Measurements from ENCODE around the gene THPO. TPM values are rescaled to one million over a fixed set of nuclear protein-coding genes. Genes with fewer than 3 reads are reported as not detected.

Gene THPO
- polyA plus RNA-seq, 1 donor (not counting 4 experiments of a cell fraction or from before 2014, with no cell fraction given), result not detected

DNA sequence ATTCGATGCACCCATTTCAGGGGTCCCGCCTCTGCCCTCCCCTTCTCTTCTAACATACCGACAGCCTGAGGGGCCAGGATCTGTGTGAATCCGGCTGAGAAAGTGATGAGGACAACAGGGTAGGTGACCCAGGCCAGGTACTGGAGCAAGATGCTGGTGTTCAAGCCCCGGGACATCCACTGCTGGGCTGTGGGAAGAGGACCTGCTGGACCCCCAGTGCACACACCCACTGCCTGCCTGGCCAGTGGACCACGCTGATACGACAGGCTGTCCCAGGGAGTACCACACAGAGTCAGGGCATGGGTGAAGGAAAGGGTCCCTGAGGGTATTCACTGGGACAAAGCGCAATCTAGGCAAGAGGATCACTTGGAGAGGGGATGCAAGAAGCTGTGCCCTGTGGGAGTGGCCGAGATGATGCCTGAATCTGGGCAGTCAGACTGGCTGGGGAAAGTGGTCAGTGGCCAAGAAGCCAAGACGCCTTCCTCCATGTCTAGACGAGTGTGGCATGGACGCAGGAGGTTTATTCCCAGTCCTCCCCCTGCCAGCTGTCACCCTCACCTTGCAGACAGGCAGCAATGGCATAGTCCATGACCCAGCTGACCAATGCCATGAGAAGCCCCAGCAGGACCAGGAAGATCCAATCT is 19.8 kb downstream of the THPO start:
- dilution Hi-C loops (cut with MboI; ENCODE audit: extremely low pct_ligation_motif_present, low sequenced_read_pairs), result no loop called here
- no peak overlapping the region for H3K4me3 ChIP-seq (ENCODE audit: control insufficient read depth in 2 of 3, extremely low read depth in 1 of 3, insufficient read depth in 2 of 3, low read depth in 1 of 3, low read length in 3 of 3)
- TF ChIP-seq, protein P1, sequence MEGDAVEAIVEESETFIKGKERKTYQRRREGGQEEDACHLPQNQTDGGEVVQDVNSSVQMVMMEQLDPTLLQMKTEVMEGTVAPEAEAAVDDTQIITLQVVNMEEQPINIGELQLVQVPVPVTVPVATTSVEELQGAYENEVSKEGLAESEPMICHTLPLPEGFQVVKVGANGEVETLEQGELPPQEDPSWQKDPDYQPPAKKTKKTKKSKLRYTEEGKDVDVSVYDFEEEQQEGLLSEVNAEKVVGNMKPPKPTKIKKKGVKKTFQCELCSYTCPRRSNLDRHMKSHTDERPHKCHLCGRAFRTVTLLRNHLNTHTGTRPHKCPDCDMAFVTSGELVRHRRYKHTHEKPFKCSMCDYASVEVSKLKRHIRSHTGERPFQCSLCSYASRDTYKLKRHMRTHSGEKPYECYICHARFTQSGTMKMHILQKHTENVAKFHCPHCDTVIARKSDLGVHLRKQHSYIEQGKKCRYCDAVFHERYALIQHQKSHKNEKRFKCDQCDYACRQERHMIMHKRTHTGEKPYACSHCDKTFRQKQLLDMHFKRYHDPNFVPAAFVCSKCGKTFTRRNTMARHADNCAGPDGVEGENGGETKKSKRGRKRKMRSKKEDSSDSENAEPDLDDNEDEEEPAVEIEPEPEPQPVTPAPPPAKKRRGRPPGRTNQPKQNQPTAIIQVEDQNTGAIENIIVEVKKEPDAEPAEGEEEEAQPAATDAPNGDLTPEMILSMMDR (optimal IDR thresholded peaks at IDR 0.05 in 1 of 3, IDR thresholded peaks at IDR 0.05 in 1 of 3, conservative IDR thresholded peaks at IDR 0.05 in 1 of 3; ENCODE audit: extremely low read depth in 1 of 3, insufficient read depth in 2 of 3, low read length in 3 of 3), result no peak
- no peak for TF ChIP-seq EZH2 (IDR thresholded peaks at IDR 0.05; ENCODE audit: low read length)
- no peak overlapping the region for H2AFZ ChIP-seq (ENCODE audit: control insufficient read depth, low read length)
- peaks cover 2% of the 10 kb centered on the region for H3K79me2 ChIP-seq (ENCODE audit: control insufficient read depth, insufficient read depth, low read length)
- no peaks in the 10 kb centered on the region for H3K9me1 ChIP-seq (ENCODE audit: control insufficient read depth, extremely low read depth, insufficient read depth, low read length)
- H3K27me3 ChIP-seq (ENCODE audit: control insufficient read depth, extremely low read depth, insufficient read depth, low read length), result no peaks in the 10 kb centered on the region
- no peak overlapping the region for H3K4me2 ChIP-seq (ENCODE audit: control insufficient read depth, extremely low read depth, insufficient read depth, low read depth, low read length)
- peaks cover 9% of the 10 kb centered on the region for H3K4me1 ChIP-seq (ENCODE audit: control insufficient read depth, extremely low read depth, insufficient read depth, low read length)
- H4K20me1 ChIP-seq (ENCODE audit: control insufficient read depth, extremely low read depth, insufficient read depth, low read length), result no peaks in the 10 kb centered on the region
- H3K27ac ChIP-seq (ENCODE audit: control insufficient read depth, insufficient read depth, low read length), result no peak overlapping the region
- DNase-seq (ENCODE audit: low read depth, low spot score) (no peak), FAIRE-seq (no peak)
- no peaks in the 10 kb centered on the region for H3K9me3 ChIP-seq (ENCODE audit: control insufficient read depth, low read depth, low read length)
- peaks cover 3 to 9% of the 10 kb centered on the region in 2 experiments for H3K36me3 ChIP-seq (ENCODE audit: control insufficient read depth in 2 of 2, extremely low read depth in 1 of 2, insufficient read depth in 2 of 2, low read length in 2 of 2)
- no peak overlapping the region for H3K9ac ChIP-seq (ENCODE audit: control insufficient read depth, extremely low read depth, insufficient read depth, low read length)

DNA sequence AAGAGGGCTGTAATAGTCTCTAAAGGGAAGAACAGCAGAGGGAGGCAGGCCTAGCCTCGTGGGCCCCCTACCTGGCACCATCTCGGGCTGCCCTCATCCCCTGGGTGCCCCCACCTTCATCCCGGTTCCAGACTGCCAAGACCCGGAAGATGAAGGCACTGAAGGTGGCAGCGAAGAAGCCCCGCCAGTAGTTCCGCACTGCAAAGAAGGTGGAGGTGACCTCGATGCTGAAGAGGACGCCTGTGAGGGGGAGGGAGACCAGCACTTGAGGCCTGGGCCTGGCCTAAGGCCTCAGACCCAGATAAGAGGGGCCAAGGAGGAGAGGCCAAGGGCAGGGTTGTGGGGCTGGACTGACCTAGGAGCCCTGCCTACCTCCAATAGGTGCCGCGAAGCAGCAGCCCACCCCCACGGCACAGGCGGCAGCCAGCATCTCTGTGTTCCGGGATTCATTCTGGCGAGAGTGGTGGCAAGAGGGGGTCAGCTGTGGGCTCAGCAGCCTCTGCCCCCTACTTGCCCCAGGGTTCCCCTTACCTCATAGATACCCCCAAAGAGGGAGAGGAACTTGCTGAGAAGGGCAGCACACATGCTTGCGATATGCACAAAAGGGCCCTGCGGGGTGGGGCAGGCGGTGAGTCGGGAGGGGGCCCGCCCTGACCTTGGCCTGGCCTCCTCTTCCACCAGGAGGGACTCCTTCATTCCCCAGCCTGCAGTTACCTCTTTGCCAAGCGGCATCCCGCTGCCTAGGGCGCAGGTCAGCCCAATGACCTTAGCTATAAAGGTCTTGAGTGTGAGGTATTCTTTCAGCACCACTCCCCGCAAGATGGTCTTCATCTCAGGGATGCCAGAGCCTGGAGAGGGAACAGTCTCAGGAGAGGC is 20.5 kb downstream of the THPO start:
- no peak overlapping the region for H3K4me3 ChIP-seq (ENCODE audit: control insufficient read depth in 2 of 3, extremely low read depth in 1 of 3, insufficient read depth in 2 of 3, low read depth in 1 of 3, low read length in 3 of 3)
- no peak for DNase-seq (ENCODE audit: low read depth, low spot score)
- peaks cover 9% of the 10 kb centered on the region for H3K4me1 ChIP-seq (ENCODE audit: control insufficient read depth, extremely low read depth, insufficient read depth, low read length)
- no peak overlapping the region for H2AFZ ChIP-seq (ENCODE audit: control insufficient read depth, low read length)
- H3K27me3 ChIP-seq (ENCODE audit: control insufficient read depth, extremely low read depth, insufficient read depth, low read length), result no peaks in the 10 kb centered on the region
- no peak for TF ChIP-seq EZH2 (IDR thresholded peaks at IDR 0.05; ENCODE audit: low read length)
- TF ChIP-seq, protein P1 (optimal IDR thresholded peaks at IDR 0.05 in 1 of 3, IDR thresholded peaks at IDR 0.05 in 1 of 3, conservative IDR thresholded peaks at IDR 0.05 in 1 of 3; ENCODE audit: extremely low read depth in 1 of 3, insufficient read depth in 2 of 3, low read length in 3 of 3), result no peak
- no peaks in the 10 kb centered on the region for H3K9me3 ChIP-seq (ENCODE audit: control insufficient read depth, low read depth, low read length)
- dilution Hi-C loops (cut with MboI; ENCODE audit: extremely low pct_ligation_motif_present, low sequenced_read_pairs), result no loop called here
- H3K9ac ChIP-seq (ENCODE audit: control insufficient read depth, extremely low read depth, insufficient read depth, low read length), result no peak overlapping the region
- no peak for FAIRE-seq
- H3K36me3 ChIP-seq (ENCODE audit: control insufficient read depth in 2 of 2, extremely low read depth in 1 of 2, insufficient read depth in 2 of 2, low read length in 2 of 2), result peaks cover 4 to 11% of the 10 kb centered on the region in 2 experiments
- no peaks in the 10 kb centered on the region for H4K20me1 ChIP-seq (ENCODE audit: control insufficient read depth, extremely low read depth, insufficient read depth, low read length)
- H3K27ac ChIP-seq (ENCODE audit: control insufficient read depth, insufficient read depth, low read length), result no peak overlapping the region
- no peak overlapping the region for H3K4me2 ChIP-seq (ENCODE audit: control insufficient read depth, extremely low read depth, insufficient read depth, low read depth, low read length)
- H3K79me2 ChIP-seq (ENCODE audit: control insufficient read depth, insufficient read depth, low read length), result peaks cover 1% of the 10 kb centered on the region
- H3K9me1 ChIP-seq (ENCODE audit: control insufficient read depth, extremely low read depth, insufficient read depth, low read length), result no peaks in the 10 kb centered on the region
